H1 (cell line): ENCODE data around the gene CIZ1.

Experiments
- ATF3 ChIP-seq: IDR thresholded peaks from 2 replicates; pipeline ENCODE4 v1.6.1; 2011; ENCODE audit warnings: low read depth, mild to moderate bottlenecking, low read length; ENCODE audit not compliant: insufficient read depth
- CHD1 ChIP-seq: IDR thresholded peaks from 2 replicates; pipeline ENCODE4 v1.6.1; 2012; ENCODE audit warnings: low read depth, low read length, improper control_type of control experiment
- EGR1 ChIP-seq: IDR thresholded peaks from 2 replicates; pipeline ENCODE4 v1.6.1; 2011; ENCODE audit warnings: low read depth, low read length, borderline replicate concordance
- EZH2 ChIP-seq: fragments of 200-600 bp; sonication (generic); IDR thresholded peaks from 2 replicates; pipeline ENCODE4 v1.7.1; 2012; ENCODE audit warnings: low read depth, mild to moderate bottlenecking, moderate library complexity, low read length, inconsistent platforms; ENCODE audit not compliant: severe bottlenecking
- GABPA ChIP-seq: IDR thresholded peaks from 2 replicates; pipeline ENCODE4 v1.6.1; 2011; ENCODE audit warnings: mild to moderate bottlenecking, low read length, moderate library complexity, borderline replicate concordance; ENCODE audit not compliant: insufficient read depth
- HDAC2 ChIP-seq, 2 experiments: fragments of 300-600 bp in 1 of 2; sonication (generic) in 1 of 2; IDR thresholded peaks; 2 replicates each; pipeline ENCODE4 v1.6.1; 2011 to 2012; ENCODE audit warnings: low read depth in 2 of 2, low read length in 2 of 2, mild to moderate bottlenecking in 2 of 2, moderate library complexity in 2 of 2, borderline replicate concordance in 1 of 2, inconsistent platforms in 1 of 2
- KDM4A ChIP-seq: IDR thresholded peaks from one replicate; pipeline ENCODE4 v1.7.1; 2012; ENCODE audit warnings: low read depth, mild to moderate bottlenecking, moderate library complexity, low read length, inconsistent platforms; ENCODE audit not compliant: severe bottlenecking
- POLR2A ChIP-seq, 2 experiments: IDR thresholded peaks; 1 replicate in 1 of 2; 2 replicates in 1 of 2; pipeline ENCODE4 v1.6.1; 2011; ENCODE audit warnings: low read depth in 2 of 2, low read length in 2 of 2, mild to moderate bottlenecking in 2 of 2; ENCODE audit errors: control extremely low read depth in 1 of 2
- SP1 ChIP-seq: IDR thresholded peaks from 2 replicates; pipeline ENCODE4 v1.6.1; 2011; ENCODE audit warnings: low read depth, low read length
- YY1 ChIP-seq: IDR thresholded peaks from 2 replicates; pipeline ENCODE4 v1.6.1; 2011; ENCODE audit warnings: low read depth, mild to moderate bottlenecking, low read length
- TF ChIP-seq, protein P1 (sequence below), 3 experiments: IDR thresholded peaks; 1 replicate in 2 of 3; 2 replicates in 1 of 3; pipeline versions ENCODE4 v1.5.1 to v1.6.1; 2011; ENCODE audit warnings: low read length in 3 of 3, mild to moderate bottlenecking in 3 of 3, inconsistent platforms in 2 of 3, low read depth in 1 of 3, moderate library complexity in 1 of 3; ENCODE audit not compliant: insufficient read depth in 1 of 3; ENCODE audit errors: control extremely low read depth in 1 of 3

DNA sequence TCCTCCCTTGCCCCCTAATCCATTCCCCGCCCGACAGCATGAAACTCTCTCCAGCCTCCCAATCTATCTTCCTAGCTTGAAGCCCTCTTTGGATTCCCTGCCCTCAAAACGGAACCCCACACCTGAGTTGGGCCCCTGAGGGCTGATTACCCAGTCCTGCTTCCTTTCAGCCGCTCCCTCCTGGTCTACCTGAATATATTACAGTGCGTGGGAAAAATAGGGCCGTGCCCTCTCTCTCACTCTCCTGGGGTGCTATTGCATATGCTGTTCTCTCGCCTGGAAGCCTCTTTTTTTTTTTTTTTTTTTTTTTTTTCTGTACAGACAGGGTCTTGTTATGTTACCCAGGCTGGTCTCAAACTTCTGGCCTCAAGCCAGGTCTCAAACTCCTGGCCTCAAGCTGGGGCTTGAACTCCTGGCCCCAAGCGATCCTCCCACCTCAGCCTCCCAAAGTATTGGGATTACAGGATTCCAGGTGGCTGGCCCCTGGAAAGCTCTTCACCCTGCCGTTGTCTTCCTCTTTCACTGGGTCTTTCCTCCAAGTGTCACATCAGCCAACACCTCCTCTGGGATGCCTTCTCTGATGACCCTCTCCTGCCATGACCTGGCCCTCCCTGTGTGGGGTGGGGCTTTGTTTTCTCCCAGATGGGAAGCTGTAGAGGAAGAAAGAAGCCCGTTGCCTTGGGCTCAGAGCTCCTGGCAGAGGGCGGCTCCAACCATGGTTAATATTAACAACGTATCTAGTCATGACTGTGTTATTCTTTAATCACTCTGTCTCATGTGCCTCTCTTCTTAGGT is 20.0 kb upstream of the CIZ1 start:
- no peak for TF ChIP-seq POLR2A (IDR thresholded peaks at IDR 0.05; ENCODE audit: control extremely low read depth in 1 of 2, low read depth in 2 of 2, low read length in 2 of 2)
- TF ChIP-seq EZH2 = no peak
- TF ChIP-seq, protein P1, sequence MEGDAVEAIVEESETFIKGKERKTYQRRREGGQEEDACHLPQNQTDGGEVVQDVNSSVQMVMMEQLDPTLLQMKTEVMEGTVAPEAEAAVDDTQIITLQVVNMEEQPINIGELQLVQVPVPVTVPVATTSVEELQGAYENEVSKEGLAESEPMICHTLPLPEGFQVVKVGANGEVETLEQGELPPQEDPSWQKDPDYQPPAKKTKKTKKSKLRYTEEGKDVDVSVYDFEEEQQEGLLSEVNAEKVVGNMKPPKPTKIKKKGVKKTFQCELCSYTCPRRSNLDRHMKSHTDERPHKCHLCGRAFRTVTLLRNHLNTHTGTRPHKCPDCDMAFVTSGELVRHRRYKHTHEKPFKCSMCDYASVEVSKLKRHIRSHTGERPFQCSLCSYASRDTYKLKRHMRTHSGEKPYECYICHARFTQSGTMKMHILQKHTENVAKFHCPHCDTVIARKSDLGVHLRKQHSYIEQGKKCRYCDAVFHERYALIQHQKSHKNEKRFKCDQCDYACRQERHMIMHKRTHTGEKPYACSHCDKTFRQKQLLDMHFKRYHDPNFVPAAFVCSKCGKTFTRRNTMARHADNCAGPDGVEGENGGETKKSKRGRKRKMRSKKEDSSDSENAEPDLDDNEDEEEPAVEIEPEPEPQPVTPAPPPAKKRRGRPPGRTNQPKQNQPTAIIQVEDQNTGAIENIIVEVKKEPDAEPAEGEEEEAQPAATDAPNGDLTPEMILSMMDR (IDR thresholded peaks at IDR 0.05; ENCODE audit: control extremely low read depth in 1 of 3, insufficient read depth in 1 of 3, low read depth in 1 of 3, low read length in 3 of 3) = no peak
- no peak for TF ChIP-seq GABPA
- TF ChIP-seq SP1 = no peak
- no peak for TF ChIP-seq YY1
- no peak for TF ChIP-seq KDM4A
- no peak for TF ChIP-seq ATF3
- no peak for TF ChIP-seq HDAC2 (IDR thresholded peaks at IDR 0.05; ENCODE audit: borderline replicate concordance in 1 of 2, low read depth in 2 of 2, low read length in 2 of 2)
- no peak for TF ChIP-seq CHD1
- TF ChIP-seq EGR1 = no peak
